HEK293T (cell line): ENCODE results near the gene HOXA5.

Experiments
- CTCF ChIA-PET: fragments of 350-600 bp; formaldehyde crosslinking; extraction: SDS; loops from one replicate; lab custom pipeline; 2021; ENCODE audit warnings: antibody characterized with exemption, inconsistent platforms; lab: Yijun Ruan, JAX
- POLR2A ChIA-PET: fragments of 350-600 bp; formaldehyde crosslinking; extraction: SDS; loops from one replicate; lab custom pipeline; 2020; ENCODE audit warnings: antibody characterized with exemption, inconsistent platforms; lab: Yijun Ruan, JAX
- DNase-seq: peaks from one replicate; pipeline ENCODE4 v3.0.0; 2012; ENCODE audit warnings: mixed read lengths; ENCODE audit errors: extremely low spot score
- ARNT ChIP-seq: fragments of 450-650 bp; IDR thresholded peaks from 2 replicates; pipeline ENCODE4 v1.6.1; 2017; ENCODE audit warnings: mild to moderate bottlenecking
- BHLHE40 ChIP-seq: fragments of 450-650 bp; IDR thresholded peaks from 2 replicates; pipeline ENCODE4 v1.6.1; 2016; ENCODE audit warnings: mild to moderate bottlenecking, moderate library complexity, borderline replicate concordance
- ELF4 ChIP-seq: fragments of 450-650 bp; IDR thresholded peaks from 2 replicates; pipeline ENCODE4 v1.6.1; 2017; ENCODE audit warnings: antibody characterized with exemption
- FOXA1 ChIP-seq: fragments of 450-650 bp; IDR thresholded peaks from 2 replicates; pipeline ENCODE4 v1.6.1; 2016; ENCODE audit warnings: mild to moderate bottlenecking
- FOXK2 ChIP-seq: fragments of 450-650 bp; IDR thresholded peaks from 2 replicates; pipeline ENCODE4 v1.6.1; 2016; ENCODE audit warnings: mild to moderate bottlenecking
- FOXM1 ChIP-seq: fragments of 450-650 bp; IDR thresholded peaks from 2 replicates; pipeline ENCODE4 v1.6.1; 2017; ENCODE audit warnings: mild to moderate bottlenecking, borderline replicate concordance
- HDGF ChIP-seq: fragments of 450-650 bp; IDR thresholded peaks from 2 replicates; pipeline ENCODE4 v1.6.1; 2017; ENCODE audit warnings: antibody characterized with exemption, borderline replicate concordance
- L3MBTL2 ChIP-seq: fragments of 450-650 bp; conservative IDR thresholded peaks from 2 replicates; pipeline ENCODE4 v1.6.1; 2016; ENCODE audit warnings: mild to moderate bottlenecking
- LEF1 ChIP-seq: fragments of 450-650 bp; IDR thresholded peaks from 2 replicates; pipeline ENCODE4 v1.6.1; 2017; ENCODE audit warnings: mild to moderate bottlenecking, borderline replicate concordance
- NFRKB ChIP-seq: fragments of 450-650 bp; IDR thresholded peaks from 2 replicates; pipeline ENCODE4 v1.6.1; 2016; ENCODE audit warnings: mild to moderate bottlenecking, moderate library complexity
- SP1 ChIP-seq: fragments of 450-650 bp; IDR thresholded peaks from 2 replicates; pipeline ENCODE4 v1.6.1; 2017
- SUZ12 ChIP-seq: fragments of 450-650 bp; IDR thresholded peaks from 2 replicates; pipeline ENCODE4 v1.6.1; 2016; ENCODE audit warnings: mild to moderate bottlenecking
- TARDBP ChIP-seq: fragments of 450-650 bp; IDR thresholded peaks from 2 replicates; pipeline ENCODE4 v1.6.1; 2016
- ZNF384 ChIP-seq: fragments of 450-650 bp; IDR thresholded peaks from 2 replicates; pipeline ENCODE4 v1.6.1; 2016
- TF ChIP-seq, protein P1 (sequence below): fragments of 450-650 bp; IDR thresholded peaks from 2 replicates; pipeline ENCODE4 v1.6.1; 2016

HOXA5 gene

DNA sequence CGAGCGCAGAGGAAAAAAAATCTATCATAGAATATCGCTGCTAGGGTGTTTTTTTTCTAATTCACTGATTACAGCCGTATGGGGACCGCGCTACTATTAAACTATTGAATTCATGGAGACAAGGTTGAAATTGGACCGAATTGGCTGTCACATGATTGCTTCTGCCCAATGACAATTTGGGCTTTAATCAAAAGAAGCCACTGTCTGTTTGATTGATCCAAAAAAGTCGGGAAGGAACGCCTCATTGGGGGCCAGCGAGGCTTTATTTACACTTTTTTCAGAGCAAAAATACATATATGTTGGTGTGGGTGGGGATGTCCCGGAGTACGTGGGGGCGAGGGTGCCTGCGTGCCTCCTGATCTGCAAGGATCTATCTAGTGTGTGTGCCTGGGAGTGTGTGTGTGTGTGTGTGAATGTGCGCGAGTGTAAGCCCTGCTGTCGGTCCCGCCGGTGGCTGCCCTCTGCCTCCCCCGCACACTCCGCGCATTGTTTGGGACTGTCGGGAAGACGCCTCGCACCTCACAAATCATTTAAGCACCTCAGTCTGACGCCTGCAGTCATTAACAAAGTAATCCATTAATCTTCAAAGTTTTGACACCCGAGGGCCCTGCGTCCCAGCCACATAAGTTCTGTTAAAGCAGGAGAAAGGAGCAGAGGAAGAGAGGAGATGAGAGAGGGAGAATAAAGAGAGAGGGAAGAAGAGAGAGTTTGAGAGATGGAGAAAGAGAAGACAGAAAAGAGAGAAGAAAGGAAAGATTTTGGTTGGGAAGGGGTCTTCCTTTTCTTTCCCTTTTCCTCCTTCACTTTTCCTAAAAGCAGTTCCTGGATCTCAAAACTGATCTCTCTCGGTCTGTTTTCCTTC is 40.7 kb downstream of the HOXA5 start, which contains the start of gene HOXA2:
HOXA2 (minus strand) TSS at position 103 of the 862 bp plus-strand sequence. CDS start 183 bp downstream, outside the sequence.
- POLR2A ChIA-PET, result no interaction called here
- no peak for DNase-seq
- TF ChIP-seq, protein P1, sequence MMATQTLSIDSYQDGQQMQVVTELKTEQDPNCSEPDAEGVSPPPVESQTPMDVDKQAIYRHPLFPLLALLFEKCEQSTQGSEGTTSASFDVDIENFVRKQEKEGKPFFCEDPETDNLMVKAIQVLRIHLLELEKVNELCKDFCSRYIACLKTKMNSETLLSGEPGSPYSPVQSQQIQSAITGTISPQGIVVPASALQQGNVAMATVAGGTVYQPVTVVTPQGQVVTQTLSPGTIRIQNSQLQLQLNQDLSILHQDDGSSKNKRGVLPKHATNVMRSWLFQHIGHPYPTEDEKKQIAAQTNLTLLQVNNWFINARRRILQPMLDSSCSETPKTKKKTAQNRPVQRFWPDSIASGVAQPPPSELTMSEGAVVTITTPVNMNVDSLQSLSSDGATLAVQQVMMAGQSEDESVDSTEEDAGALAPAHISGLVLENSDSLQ, result peak; percentile 75
- TF ChIP-seq SP1 (no peak), ARNT (no peak), BHLHE40 (no peak)
- CTCF ChIA-PET, result no interaction called here

DNA sequence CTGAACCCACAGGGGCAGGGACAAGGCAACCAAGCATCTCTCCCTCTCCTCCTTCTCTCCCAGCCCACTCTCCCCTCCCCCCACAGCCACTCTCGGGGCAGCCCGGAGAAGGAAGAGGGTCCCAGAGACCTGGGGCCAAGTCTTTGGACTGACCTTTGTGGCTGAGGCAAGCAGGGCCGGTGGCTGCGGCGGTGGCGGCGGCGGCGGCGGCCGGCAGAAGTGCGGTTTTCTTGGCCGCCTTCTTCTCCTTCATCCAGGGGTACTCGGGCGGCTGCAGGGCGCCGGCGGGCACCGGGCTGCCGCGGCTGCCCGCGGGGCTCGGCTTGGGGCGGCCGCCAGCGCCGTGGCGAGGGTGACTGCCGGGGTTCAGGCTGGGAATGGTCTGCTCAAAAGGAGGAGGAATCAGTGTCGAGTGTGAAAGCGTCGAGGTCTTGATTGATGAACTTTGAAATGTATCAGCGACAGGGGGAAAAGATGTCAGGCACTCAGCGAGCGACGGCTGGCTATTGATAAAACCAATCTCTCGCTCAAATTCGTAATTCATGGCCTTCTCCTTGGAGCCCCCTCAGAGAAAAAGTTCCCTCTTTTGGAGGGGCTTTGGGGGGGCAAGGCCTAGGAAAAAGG is 41.4 kb downstream of the HOXA5 start:
- no peak for DNase-seq
- ChIA-PET CTCF (no interaction called here), POLR2A (no interaction called here)
- no peak for TF ChIP-seq NFRKB

DNA sequence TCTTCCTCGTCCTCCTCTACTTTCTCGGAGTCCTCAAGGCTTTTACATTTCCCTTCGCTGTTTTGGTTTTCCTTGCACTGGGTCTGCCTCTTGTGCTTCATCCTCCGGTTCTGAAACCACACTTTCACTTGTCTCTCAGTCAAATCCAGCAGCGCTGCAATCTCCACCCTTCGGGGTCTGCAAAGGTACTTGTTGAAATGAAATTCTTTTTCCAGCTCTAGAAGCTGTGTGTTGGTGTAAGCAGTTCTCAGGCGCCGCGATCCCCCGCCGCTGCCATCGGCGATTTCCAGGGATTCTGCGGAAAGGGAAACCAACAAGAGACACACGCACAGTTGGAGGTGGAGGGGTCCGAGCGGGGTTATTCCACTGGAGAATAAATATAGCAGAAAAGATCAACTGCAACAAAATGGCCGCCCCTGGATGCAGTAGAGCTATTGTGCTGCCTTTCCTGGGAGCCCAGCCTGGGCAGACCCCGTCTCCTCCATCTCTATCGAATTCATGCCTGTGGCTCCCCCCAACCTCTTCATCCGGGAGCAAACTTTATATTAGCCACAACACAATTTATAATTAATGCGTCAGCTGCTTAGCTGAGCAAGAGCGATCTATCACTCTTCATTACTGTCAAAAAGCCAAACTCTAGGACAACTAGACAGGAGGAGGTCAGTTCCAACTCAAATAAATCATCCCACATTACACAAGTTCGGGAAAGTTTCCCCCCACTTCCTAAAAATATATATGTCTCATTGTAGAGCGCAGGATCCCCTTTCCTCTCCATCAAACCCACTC is 42.1 kb downstream of the HOXA5 start:
- CTCF ChIA-PET, result no interaction called here
- POLR2A ChIA-PET, result interaction anchor here (0.7 kb wide), 1 partner anchor 13 kb away, joined by 4 read pairs; no protein-coding TSS in a partner anchor
- TF ChIP-seq NFRKB, result no peak
- TF ChIP-seq FOXA1, result no peak
- TF ChIP-seq ZNF384, result no peak
- TF ChIP-seq FOXK2, result no peak
- TF ChIP-seq SUZ12, result no peak
- TF ChIP-seq, protein P1, result peak; percentile 30; the same call in 1 of the 2 replicates
- TF ChIP-seq TARDBP, result no peak
- no peak for TF ChIP-seq BHLHE40
- DNase-seq, result no peak

DNA sequence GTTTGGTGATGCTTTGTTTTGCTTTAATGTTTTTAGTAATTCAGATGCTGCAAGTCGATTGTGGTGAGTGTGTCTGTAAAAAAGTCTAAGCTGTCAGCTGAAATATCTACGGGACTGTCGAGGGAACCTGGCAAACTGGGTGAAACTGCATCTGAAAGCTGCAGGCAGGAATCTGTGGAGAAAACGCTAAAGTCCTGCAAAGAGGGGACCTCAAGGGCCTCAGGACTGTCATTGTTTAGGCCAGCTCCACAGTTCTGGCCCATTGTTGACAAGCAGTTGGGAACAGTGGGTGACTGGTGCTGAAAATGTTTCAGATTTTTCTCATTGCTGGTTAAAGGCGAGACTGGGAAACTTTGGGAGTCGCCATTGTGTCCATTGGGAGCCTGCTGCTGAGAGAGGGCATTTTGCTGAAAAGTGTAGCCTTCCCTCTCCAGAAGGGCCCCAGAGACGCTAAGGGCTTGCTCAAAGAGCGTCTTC is 42.7 kb downstream of the HOXA5 start:
- TF ChIP-seq FOXM1, result no peak
- TF ChIP-seq FOXK2, result no peak
- TF ChIP-seq LEF1, result no peak
- no peak for TF ChIP-seq BHLHE40
- no peak for TF ChIP-seq NFRKB
- TF ChIP-seq L3MBTL2, result no peak
- no peak for TF ChIP-seq TARDBP
- no peak for TF ChIP-seq ELF4
- TF ChIP-seq, protein P1, result no peak
- TF ChIP-seq SP1, result no peak
- no peak for TF ChIP-seq SUZ12
- no peak for TF ChIP-seq HDGF
- CTCF ChIA-PET, result no interaction called here
- DNase-seq, result no peak
- POLR2A ChIA-PET, result interaction anchor here (0.7 to 1.0 kb wide), 2 partner anchors 10 to 14 kb away, joined by 3 to 4 read pairs; no protein-coding TSS in a partner anchor

DNA sequence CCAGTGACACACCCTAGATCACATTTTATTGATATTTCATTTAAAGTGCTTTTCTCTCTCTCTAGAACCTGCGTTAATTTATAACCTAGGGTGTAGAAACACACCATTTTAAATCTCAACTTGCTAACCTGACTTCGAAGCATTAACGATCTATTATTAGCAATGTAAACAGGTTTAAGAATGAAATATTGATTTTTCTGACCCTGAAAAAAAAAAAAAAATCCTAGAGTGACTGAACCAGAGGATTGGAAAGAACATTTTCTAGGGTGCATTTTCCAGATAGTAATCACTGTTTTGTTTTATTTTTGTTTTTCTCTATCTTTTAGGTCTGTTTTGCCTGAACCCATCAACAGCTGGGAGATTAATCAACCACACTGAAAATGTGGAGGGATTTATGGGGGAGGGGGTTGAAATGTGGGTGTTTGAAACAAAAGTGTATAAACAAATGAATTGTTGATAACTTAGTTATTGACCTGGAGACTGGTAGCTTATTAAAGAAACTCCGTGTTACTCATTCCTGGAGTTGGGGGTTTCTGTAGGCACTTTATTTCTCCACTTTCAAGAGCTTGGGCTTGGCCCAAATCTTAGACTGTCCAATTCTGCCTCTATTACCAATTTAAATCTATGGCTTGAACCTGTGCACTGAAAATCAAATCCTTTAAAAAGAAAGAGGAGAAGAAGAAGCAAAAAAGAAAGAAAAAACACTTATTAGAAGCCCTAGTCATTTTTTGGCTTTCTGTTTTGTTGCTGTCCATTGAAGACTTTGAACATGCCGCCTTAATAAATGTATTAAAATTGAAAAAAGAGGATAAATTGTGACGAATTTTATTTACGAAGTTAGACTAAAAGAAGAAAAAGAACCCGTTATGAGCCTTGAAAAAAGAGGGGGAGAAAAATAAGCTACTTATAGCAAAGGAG is 43.8 kb downstream of the HOXA5 start:
- DNase-seq, result no peak
- TF ChIP-seq FOXM1, result no peak
- no peak; the same call in 1 of the 2 replicates for TF ChIP-seq FOXK2
- no peak for TF ChIP-seq FOXA1
- no peak for TF ChIP-seq BHLHE40
- TF ChIP-seq TARDBP, result no peak
- no peak for TF ChIP-seq ELF4
- TF ChIP-seq SP1, result no peak
- TF ChIP-seq HDGF, result no peak
- ChIA-PET CTCF (interaction anchor here (0.8 kb wide), 1 partner anchor 34 kb away, joined by 3 read pairs; no protein-coding TSS in a partner anchor), POLR2A (interaction anchor here (1.0 to 4.8 kb wide), 9 partner anchors 10 to 242 kb away, joined by 3 to 31 read pairs (median 5); partner anchors contain the start of genes HOXA3, HOXA4 and HOXA5)
